ENCODE measurements around the gene CRISPLD2.
A peak's percentile ranks its signal among the peaks of the same experiment; 100 is the strongest.

CRISPLD2 gene

GRCh38 chr16:84819644-84820304 lies at the start of gene CRISPLD2 (continued):
- TF ChIP-seq, protein P1, sequence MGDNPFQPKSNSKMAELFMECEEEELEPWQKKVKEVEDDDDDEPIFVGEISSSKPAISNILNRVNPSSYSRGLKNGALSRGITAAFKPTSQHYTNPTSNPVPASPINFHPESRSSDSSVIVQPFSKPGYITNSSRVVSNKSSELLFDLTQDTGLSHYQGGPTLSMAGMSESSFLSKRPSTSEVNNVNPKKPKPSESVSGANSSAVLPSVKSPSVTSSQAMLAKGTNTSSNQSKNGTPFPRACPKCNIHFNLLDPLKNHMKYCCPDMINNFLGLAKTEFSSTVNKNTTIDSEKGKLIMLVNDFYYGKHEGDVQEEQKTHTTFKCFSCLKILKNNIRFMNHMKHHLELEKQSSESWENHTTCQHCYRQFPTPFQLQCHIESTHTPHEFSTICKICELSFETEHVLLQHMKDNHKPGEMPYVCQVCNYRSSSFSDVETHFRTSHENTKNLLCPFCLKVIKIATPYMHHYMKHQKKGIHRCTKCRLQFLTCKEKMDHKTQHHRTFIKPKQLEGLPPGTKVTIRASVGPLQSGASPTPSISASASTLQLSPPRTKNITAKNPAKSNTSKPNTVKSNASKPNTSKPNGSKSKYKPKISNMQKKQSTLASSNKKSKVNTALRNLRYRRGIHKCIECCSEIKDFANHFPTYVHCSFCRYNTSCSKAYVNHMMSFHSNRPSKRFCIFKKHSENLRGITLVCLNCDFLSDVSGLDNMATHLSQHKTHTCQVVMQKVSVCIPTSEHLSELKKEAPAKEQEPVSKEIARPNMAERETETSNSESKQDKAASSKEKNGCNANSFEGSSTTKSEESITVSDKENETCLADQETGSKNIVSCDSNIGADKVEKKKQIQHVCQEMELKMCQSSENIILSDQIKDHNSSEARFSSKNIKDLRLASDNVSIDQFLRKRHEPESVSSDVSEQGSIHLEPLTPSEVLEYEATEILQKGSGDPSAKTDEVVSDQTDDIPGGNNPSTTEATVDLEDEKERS (tag by site-specific recombination; IDR thresholded peaks at IDR 0.05): no peak
- TF ChIP-seq MEIS1 (CRISPR knock-in tag; IDR thresholded peaks at IDR 0.05; ENCODE audit: borderline replicate concordance) (no peak), ZIC2 (tag by site-specific recombination; IDR thresholded peaks at IDR 0.05) (peak; percentile 97), KLF9 (tag by site-specific recombination; IDR thresholded peaks at IDR 0.05; ENCODE audit: low read depth) (peak; percentile 64; the same call in 1 of the 2 replicates), ZSCAN16 (tag by site-specific recombination; IDR thresholded peaks at IDR 0.05) (no peak), YY2 (tag by site-specific recombination; IDR thresholded peaks at IDR 0.05) (0 out of 2 replicates have a peak, but pooled peaks have one; percentile 19), ZNF223 (tag by site-specific recombination; IDR thresholded peaks at IDR 0.05) (no peak), ZNF211 (tag by site-specific recombination; IDR thresholded peaks at IDR 0.05; ENCODE audit: low read depth) (no peak), ZNF140 (tag by site-specific recombination; IDR thresholded peaks at IDR 0.05) (no peak), ZBTB48 (tag by site-specific recombination; IDR thresholded peaks at IDR 0.05) (no peak), ZNF623 (tag by site-specific recombination; IDR thresholded peaks at IDR 0.05) (no peak), SP2 (tag by site-specific recombination; IDR thresholded peaks at IDR 0.05) (peak; percentile 66), ZNF341 (tag by site-specific recombination; IDR thresholded peaks at IDR 0.05; ENCODE audit: low read depth) (peak; percentile 62; the same call in 1 of the 2 replicates), ZNF404 (tag by site-specific recombination; IDR thresholded peaks at IDR 0.05) (no peak), ZNF791 (tag by site-specific recombination; IDR thresholded peaks at IDR 0.05) (no peak), ZNF677 (tag by site-specific recombination; IDR thresholded peaks at IDR 0.05) (0 out of 2 replicates have a peak, but pooled peaks have one; percentile 47), TCF7L2 (IDR thresholded peaks at IDR 0.05; ENCODE audit: borderline replicate concordance, low read depth, low read length) (no peak), ZNF214 (tag by site-specific recombination; IDR thresholded peaks at IDR 0.05; ENCODE audit: borderline replicate concordance) (no peak), ZNF394 (tag by site-specific recombination; IDR thresholded peaks at IDR 0.05; ENCODE audit: borderline replicate concordance) (peak; percentile 62; the same call in 1 of the 2 replicates), ZNF37A (tag by site-specific recombination; IDR thresholded peaks at IDR 0.05) (no peak), KLF16 (tag by site-specific recombination; IDR thresholded peaks at IDR 0.05) (0 out of 2 replicates have a peak, but pooled peaks have one; percentile 54), YY1 (tag by site-specific recombination; IDR thresholded peaks at IDR 0.05) (no peak), PRDM1 (tag by site-specific recombination; IDR thresholded peaks at IDR 0.05) (no peak), ZNF266 (tag by site-specific recombination; IDR thresholded peaks at IDR 0.05; ENCODE audit: low read depth) (no peak), ZNF548 (tag by site-specific recombination; IDR thresholded peaks at IDR 0.05) (no peak), ZNF280C (tag by site-specific recombination; IDR thresholded peaks at IDR 0.05) (no peak), ZNF169 (tag by site-specific recombination; IDR thresholded peaks at IDR 0.05) (no peak), ZNF654 (tag by site-specific recombination; IDR thresholded peaks at IDR 0.05; ENCODE audit: low read depth) (no peak), ZBTB49 (tag by site-specific recombination; IDR thresholded peaks at IDR 0.05; ENCODE audit: low read depth) (no peak)
- TF ChIP-seq, protein P2, sequence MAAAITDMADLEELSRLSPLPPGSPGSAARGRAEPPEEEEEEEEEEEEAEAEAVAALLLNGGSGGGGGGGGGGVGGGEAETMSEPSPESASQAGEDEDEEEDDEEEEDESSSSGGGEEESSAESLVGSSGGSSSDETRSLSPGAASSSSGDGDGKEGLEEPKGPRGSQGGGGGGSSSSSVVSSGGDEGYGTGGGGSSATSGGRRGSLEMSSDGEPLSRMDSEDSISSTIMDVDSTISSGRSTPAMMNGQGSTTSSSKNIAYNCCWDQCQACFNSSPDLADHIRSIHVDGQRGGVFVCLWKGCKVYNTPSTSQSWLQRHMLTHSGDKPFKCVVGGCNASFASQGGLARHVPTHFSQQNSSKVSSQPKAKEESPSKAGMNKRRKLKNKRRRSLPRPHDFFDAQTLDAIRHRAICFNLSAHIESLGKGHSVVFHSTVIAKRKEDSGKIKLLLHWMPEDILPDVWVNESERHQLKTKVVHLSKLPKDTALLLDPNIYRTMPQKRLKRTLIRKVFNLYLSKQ (tag by site-specific recombination; IDR thresholded peaks at IDR 0.05; ENCODE audit: borderline replicate concordance): no peak
- TF ChIP-seq, protein P3, sequence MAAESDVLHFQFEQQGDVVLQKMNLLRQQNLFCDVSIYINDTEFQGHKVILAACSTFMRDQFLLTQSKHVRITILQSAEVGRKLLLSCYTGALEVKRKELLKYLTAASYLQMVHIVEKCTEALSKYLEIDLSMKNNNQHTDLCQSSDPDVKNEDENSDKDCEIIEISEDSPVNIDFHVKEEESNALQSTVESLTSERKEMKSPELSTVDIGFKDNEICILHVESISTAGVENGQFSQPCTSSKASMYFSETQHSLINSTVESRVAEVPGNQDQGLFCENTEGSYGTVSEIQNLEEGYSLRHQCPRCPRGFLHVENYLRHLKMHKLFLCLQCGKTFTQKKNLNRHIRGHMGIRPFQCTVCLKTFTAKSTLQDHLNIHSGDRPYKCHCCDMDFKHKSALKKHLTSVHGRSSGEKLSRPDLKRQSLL (tag by site-specific recombination; IDR thresholded peaks at IDR 0.05): no peak

Measured in HEK293 (cell line).